Transverse colon (tissue), 4 donors: Measurements from ENCODE around the gene ESRRG.

Source experiments
- CTCF ChIP-seq, 5 experiments: fragments of 200-600 bp in 3 of 5; fragments of 450-650 bp in 2 of 5; sonication (generic) in 3 of 5; IDR thresholded peaks; 1 replicate in 2 of 5; 2 replicates in 3 of 5; pipeline ENCODE4 v1.5.1; 2016 to 2017; ENCODE audit warnings: antibody characterized with exemption in 5 of 5, inconsistent platforms in 3 of 5, mild to moderate bottlenecking in 2 of 5, moderate library complexity in 1 of 5
- EP300 ChIP-seq: sonication (generic); formaldehyde crosslinking; IDR thresholded peaks from one replicate; pipeline ENCODE4 v1.6.1; 2017; ENCODE audit warnings: antibody characterized with exemption, low read depth
- POLR2A ChIP-seq: fragments of 450-650 bp; IDR thresholded peaks from one replicate; pipeline ENCODE4 v1.6.1; 2016; ENCODE audit warnings: antibody characterized with exemption, mild to moderate bottlenecking, moderate library complexity
- POLR2AphosphoS5 ChIP-seq, 3 donors: sonication (generic); formaldehyde crosslinking; IDR thresholded peaks; one replicate each; pipeline ENCODE4 v1.6.1; 2016; ENCODE audit warnings: antibody characterized with exemption in 3 of 3

- no peak for TF ChIP-seq CTCF (IDR thresholded peaks at IDR 0.05)
- no peak for TF ChIP-seq POLR2A
- TF ChIP-seq POLR2AphosphoS5 (IDR thresholded peaks at IDR 0.05), result no peak
- TF ChIP-seq EP300, result no peak
Observed at GRCh38 chr1:216765346-216766300, 42.4 kb upstream of the ESRRG start.
